Right lobe of liver (tissue), 4 donors: Measurements from ENCODE around the gene PPP1R1C.

Source experiments
- CTCF ChIP-seq, 4 donors: fragments of 200-600 bp in 3 of 4; fragments of 450-650 bp in 1 of 4; IDR thresholded peaks; one replicate each; pipeline versions ENCODE4 v1.5.1 to v1.8.0; 2016 to 2022; ENCODE audit warnings: antibody characterized with exemption in 4 of 4, mild to moderate bottlenecking in 2 of 4
- POLR2A ChIP-seq: fragments of 450-650 bp; IDR thresholded peaks from one replicate; pipeline ENCODE4 v1.6.1; 2017; ENCODE audit warnings: antibody characterized with exemption, mild to moderate bottlenecking
- donor health status: DM: no; HTN: no; CAD: no.
- donor health status: DM: no; HTN: no; CAD: no.
- donor health status: DM: no; HTN: yes; CAD: no.

GRCh38 chr2:182049372-182050148 is 63.9 kb downstream of the PPP1R1C start:
- TF ChIP-seq CTCF (IDR thresholded peaks at IDR 0.05) (no peak), POLR2A (no peak)
